HG02981 (cell line): ENCODE data around the gene SLC22A1.
"Not testable (repeated sequence)": the region's sequence is repeated elsewhere in the genome, so short reads cannot be mapped to it uniquely, and the experiment has no call there.

ENCODE experiments used
- ATAC-seq: cut with Tn5 transposase; IDR thresholded peaks from one replicate; pipeline ENCODE4 v1.9.1; 2021; ENCODE audit warnings: mild to moderate bottlenecking, moderate library complexity; ENCODE audit not compliant: unreplicated experiment

The SLC22A1 gene

DNA sequence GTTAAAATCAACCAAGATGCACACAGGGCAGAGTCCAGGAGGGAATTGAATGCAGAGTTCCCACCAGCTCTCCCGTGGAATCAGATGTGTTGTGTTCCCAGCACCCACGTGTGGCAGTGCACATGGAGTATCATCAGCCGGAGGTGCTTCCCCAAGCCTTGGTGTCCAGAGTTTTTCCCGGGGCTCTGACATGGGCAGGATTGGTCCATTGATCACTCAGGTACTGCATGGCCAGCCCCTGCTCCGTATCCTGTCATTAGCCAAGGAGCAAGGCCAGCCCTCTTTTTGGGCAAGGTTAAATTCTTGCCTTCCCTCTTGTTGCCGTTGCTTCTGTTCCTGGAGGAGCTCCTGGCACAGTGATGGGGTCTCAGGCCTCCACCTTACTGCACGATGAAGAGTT, 28.6 kb upstream of the SLC22A1 start:
- ATAC-seq = no peak

DNA sequence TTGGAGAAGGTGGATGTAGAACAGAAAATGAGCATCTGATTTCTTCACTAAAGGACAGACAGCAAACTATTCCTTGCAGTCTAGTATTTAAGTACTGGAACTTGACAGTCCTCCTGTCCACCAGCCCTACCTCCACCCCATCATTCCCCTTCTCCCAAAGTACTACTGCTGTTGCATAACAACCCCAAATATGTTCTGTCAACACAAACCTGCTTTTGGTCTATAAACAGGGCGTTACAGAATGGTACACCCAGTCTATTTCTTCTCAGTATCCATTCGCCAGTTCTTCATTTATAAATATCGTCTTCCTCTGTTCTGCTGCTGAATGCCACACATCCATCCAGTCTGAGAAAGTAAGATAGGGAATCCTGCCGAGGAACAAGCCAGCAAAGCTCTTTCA, 27.7 kb upstream of the SLC22A1 start:
- ATAC-seq = no peak

- no peak for ATAC-seq
Measured at GRCh38 chr6:160095146-160095845, 26.3 kb upstream of the SLC22A1 start.

GRCh38 chr6:160101277-160102205, 20.1 kb upstream of the SLC22A1 start:
- no peak for ATAC-seq

DNA sequence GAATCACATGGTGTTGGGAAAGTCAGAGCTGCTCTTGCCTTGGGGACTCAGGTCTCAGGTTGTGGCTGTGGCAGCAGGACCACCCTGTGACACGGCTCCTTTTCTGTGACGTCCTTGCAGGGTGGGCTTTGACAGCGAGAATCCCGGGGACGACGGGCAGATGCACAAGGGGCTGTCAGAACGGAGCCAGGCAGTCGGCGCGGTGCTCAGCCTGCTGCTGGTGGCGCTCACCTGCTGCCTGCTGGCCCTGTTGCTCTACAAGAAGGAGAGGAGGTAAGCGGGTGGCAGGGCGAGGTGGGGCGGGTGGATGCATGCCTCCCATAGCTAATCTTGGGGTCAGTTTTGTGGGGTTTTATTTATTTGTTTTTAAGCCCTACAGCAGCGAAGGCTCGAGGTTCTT, 19.2 kb upstream of the SLC22A1 start:
- ATAC-seq = no peak

GRCh38 chr6:160102956-160103824, 18.4 kb upstream of the SLC22A1 start:
- no peak for ATAC-seq

- ATAC-seq = no peak
Measured at GRCh38 chr6:160103825-160104100, 17.9 kb upstream of the SLC22A1 start.

DNA sequence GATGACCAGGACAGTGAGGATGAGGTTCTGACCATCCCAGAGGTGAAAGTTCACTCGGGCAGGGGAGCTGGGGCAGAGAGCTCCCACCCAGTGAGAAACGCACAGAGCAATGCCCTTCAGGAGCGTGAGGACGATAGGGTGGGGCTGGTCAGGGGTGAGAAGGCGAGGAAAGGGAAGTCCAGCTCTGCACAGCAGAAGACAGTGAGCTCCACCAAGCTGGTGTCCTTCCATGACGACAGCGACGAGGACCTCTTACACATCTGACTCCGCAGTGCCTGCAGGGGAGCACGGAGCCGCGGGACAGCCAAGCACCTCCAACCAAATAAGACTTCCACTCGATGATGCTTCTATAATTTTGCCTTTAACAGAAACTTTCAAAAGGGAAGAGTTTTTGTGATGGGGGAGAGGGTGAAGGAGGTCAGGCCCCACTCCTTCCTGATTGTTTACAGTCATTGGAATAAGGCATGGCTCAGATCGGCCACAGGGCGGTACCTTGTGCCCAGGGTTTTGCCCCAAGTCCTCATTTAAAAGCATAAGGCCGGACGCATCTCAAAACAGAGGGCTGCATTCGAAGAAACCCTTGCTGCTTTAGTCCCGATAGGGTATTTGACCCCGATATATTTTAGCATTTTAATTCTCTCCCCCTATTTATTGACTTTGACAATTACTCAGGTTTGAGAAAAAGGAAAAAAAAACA, 16.6 kb upstream of the SLC22A1 start:
- no peak for ATAC-seq

- ATAC-seq = no peak
Measured at GRCh38 chr6:160106010-160106409, 15.6 kb upstream of the SLC22A1 start.

DNA sequence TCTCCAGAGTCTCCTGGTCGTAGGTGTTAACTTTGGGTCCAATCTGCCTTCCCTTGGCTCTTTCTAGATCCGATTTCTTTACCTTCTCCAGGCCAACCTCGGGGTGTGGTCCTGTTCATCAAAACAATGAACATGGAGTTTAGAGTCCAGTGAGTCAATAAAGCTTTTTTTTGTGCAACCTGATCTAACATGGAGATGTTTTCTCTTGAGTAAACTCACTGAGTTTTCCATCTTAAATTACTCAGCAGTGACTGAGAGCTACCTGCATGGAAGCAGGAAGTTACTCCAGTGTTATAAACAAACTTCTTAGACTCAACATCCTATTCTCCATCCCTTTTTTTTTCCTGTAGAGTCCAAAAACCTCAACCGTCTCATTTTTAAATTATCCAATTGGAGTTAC, 14.9 kb upstream of the SLC22A1 start:
- no peak for ATAC-seq

GRCh38 chr6:160108077-160108476, 13.5 kb upstream of the SLC22A1 start:
- no peak for ATAC-seq

- ATAC-seq = no peak
Measured at GRCh38 chr6:160110586-160111123, 11.0 kb upstream of the SLC22A1 start.

DNA sequence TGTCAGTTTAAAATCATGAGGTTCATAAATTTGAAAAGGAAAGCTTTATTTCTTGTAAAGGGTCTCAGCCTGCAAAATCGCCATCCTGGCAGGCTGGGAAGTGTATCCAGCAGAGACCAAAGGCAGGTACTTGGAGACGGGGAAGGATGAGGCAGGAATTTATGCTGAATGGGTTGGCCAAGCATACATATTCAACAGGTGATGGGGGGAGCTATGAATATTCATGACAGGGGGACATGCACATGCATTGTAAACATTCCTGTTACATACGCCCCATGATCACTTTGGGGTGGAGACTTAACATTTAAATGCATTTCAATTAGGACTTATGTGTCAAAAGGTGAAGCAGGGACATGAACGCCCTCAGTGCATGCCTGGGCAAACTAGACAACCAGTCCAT, 9.8 kb upstream of the SLC22A1 start:
- ATAC-seq = no peak

GRCh38 chr6:160112628-160113299, 8.9 kb upstream of the SLC22A1 start:
- ATAC-seq = no peak

DNA sequence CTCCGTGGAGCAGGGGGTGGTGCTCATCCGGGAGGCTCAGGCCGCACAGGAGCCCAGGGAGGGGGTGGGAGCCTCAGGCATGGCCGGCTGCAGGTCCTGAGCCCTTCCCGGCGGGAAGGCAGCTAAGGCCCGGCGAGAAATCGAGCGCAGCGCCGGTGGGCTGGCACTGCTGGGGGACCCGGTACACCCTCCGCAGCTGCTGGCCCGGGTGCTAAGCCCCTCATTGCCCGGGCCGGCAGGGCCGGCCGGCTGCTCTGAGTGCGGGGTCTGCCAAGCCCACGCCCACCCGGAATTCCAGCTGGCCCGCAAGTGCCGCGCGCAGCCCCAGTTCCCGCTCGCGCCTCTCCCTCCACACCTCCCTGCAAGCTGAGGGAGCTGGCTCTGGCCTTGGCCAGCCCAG, 7.1 kb upstream of the SLC22A1 start:
- ATAC-seq = not testable (repeated sequence)

- ATAC-seq = no peak
Measured at GRCh38 chr6:160115421-160115820, 6.2 kb upstream of the SLC22A1 start.

DNA sequence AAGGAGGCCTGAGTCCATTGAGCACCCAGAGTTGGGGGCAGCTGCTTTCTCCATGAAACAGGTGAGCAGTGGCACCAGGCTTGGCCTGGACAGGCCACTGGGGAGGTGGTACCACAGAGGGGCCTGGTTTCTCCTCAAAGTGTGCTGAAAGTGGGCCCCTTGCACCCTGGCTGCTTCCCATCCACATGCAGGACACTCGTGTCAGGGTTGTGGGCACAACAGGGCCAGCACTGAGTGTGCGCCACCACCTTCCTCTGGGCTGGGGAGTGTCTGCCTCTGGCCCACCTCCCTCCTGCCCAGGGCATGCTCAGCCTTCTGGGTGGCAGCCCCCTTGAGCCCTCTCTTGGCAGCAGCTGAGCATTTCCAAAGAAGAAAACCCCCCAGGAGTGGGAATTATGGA, 5.2 kb upstream of the SLC22A1 start:
- no peak for ATAC-seq

- no peak for ATAC-seq
Measured at GRCh38 chr6:160117137-160117536, 4.5 kb upstream of the SLC22A1 start.

DNA sequence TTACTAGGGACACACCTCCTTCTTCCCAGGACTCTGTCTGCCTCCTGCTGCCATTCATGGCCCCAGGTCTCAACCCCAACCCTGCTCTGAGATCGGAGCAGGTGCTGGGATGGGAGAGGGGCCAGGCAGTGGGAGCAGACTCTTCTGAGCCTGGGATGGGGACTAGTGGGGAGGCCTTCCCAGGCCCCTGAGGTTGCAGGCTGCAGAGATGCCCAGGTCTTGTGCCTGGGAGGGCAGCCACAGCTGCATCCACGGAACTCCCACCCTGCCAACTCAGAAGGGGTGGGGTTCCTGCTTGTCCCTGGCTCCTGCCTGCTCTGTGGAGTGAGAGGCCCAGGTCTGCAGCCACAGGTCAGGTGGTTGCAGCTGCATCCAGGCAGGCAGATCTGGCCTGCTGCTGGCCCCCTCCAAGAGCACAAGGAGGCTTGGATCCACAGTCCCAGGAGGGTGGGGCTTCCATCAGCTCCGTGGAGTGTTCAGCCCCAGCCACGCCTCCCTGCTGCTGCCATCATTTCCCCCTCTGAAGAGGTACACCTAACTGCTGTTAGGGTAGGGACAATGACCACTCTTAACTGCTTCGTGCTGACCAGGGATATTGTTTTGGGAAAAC, 2.9 kb upstream of the SLC22A1 start:
- no peak for ATAC-seq

DNA sequence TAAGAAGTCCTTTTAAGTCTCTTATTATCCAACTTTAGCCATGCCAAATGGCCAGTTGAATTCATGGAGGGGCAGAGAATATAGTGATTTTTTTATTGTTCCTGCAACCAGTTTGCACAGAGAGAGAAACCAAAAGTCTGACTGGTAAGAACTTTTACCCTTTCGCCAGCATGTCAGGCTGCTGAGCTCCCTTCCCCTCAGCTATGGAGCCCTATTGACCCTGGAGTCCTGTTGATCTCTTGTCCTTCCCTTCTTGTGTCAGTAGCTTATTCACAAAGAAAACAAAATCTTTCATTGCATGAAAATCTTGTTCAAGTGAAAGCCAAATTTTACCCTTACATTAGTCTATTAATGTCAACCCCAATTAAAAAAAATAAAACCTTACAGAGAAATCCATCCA, 1.5 kb upstream of the SLC22A1 start:
- ATAC-seq = no peak
